Brain microvascular endothelial cell (primary cell): ENCODE measurements around the gene NF1.

ENCODE experiments used
- DNase-seq: peaks from one replicate; pipeline ENCODE4 v3.0.0-alpha.2; 2020
- H3K27ac ChIP-seq: fragments of 250-450 bp; sonication (Bioruptor Pico); 2 replicates; pipeline ENCODE4 v1.5.1; 2020; ENCODE audit warnings: mild to moderate bottlenecking, moderate library complexity
- H3K27me3 ChIP-seq: fragments of 250-450 bp; sonication (Bioruptor Pico); replicated peaks from 2 replicates; pipeline ENCODE4 v1.5.1; 2020; ENCODE audit warnings: mild to moderate bottlenecking
- H3K36me3 ChIP-seq: fragments of 250-450 bp; sonication (Bioruptor Pico); replicated peaks from 2 replicates; pipeline ENCODE4 v1.5.1; 2020; ENCODE audit warnings: mild to moderate bottlenecking
- H3K4me3 ChIP-seq: 2 replicates; pipeline ENCODE4 v1.5.1; 2011; ENCODE audit warnings: low read depth, mild to moderate bottlenecking, control low read depth, low read length, moderate library complexity
- CTCF ChIP-seq: IDR thresholded peaks from 2 replicates; pipeline ENCODE4 v1.5.1; 2011; ENCODE audit warnings: low read depth, mild to moderate bottlenecking, moderate library complexity, low read length, control low read depth, inconsistent platforms; ENCODE audit errors: missing control alignments
- in situ Hi-C: cut with HindIII; loops from 2 replicates; pipeline ENCODE4 v1.10.0; 2017; ENCODE audit warnings: low sequenced_read_pairs, low pct_ligation_motif_present

NF1 gene

GRCh38 chr17:31357839-31358394, 263.1 kb downstream of the NF1 start:
- in situ Hi-C loops = no loop called here
- DNase-seq = no peak
- no peak overlapping the region for H3K4me3 ChIP-seq
- no peaks in the 10 kb centered on the region for H3K27me3 ChIP-seq
- no peak for TF ChIP-seq CTCF
- peaks cover 21% of the 10 kb centered on the region for H3K36me3 ChIP-seq
- no peak overlapping the region for H3K27ac ChIP-seq

- TF ChIP-seq CTCF = no peak
- in situ Hi-C loops = no loop called here
- H3K36me3 ChIP-seq = peaks cover 10% of the 10 kb centered on the region
- H3K27me3 ChIP-seq = no peaks in the 10 kb centered on the region
- no peak overlapping the region for H3K4me3 ChIP-seq
- no peak overlapping the region for H3K27ac ChIP-seq
- DNase-seq = no peak
These were observed 269.2 kb downstream of the NF1 start for GRCh38 chr17:31364012-31364411.

GRCh38 chr17:31366088-31366487, 271.3 kb downstream of the NF1 start:
- TF ChIP-seq CTCF = no peak
- in situ Hi-C loops = no loop called here
- no peak for DNase-seq
- H3K27ac ChIP-seq = no peak overlapping the region
- peaks cover 2% of the 10 kb centered on the region for H3K36me3 ChIP-seq
- H3K27me3 ChIP-seq = no peaks in the 10 kb centered on the region
- no peak overlapping the region for H3K4me3 ChIP-seq

GRCh38 chr17:31369266-31369665, 274.5 kb downstream of the NF1 start:
- Histone ChIP-seq H3K27me3 (no peaks in the 10 kb centered on the region), H3K36me3 (peaks cover 7% of the 10 kb centered on the region), H3K27ac (no peak overlapping the region), H3K4me3 (no peak overlapping the region)
- no peak for TF ChIP-seq CTCF
- in situ Hi-C loops = no loop called here
- peak; percentile 20 for DNase-seq

GRCh38 chr17:31371511-31372097, 276.8 kb downstream of the NF1 start:
- Histone ChIP-seq H3K27me3 (no peaks in the 10 kb centered on the region), H3K4me3 (no peak overlapping the region), H3K36me3 (peaks cover 8% of the 10 kb centered on the region), H3K27ac (peak overlapping the region; percentile 9)
- in situ Hi-C loops = no loop called here
- DNase-seq = peak; percentile 80
- no peak for TF ChIP-seq CTCF
